ENCODE measurements around the gene CCDC7. TPM values are rescaled to one million over a fixed set of nuclear protein-coding genes. Genes with fewer than 3 reads are reported as not detected.

CCDC7 gene
- total RNA-seq, 2 experiments from 2014 or later = 9.8 to 12.3 TPM

DNA sequence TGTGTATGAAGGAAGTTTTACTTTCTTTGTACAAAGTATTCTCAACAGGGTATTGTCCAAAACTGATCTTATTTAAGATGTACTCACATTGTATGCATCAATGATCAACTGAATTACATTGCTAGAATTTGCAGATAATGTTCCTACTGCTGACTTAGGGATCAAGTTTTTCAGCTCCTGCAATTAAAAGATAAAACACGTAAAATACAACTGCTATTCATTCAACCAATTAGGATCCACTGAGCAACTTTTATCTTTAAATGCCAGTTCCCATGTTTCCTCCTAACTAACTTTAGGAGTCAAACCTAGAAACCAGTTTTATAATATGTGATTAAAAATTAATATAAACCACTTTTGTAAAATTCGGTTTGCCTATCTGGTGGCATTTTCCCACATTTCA, 476.2 kb downstream of the CCDC7 start:
- Histone ChIP-seq H3K4me1 (ENCODE audit: insufficient read depth, low read length, poor library complexity, severe bottlenecking) (no peaks in the 10 kb centered on the region), H3K9me2 (ENCODE audit: insufficient read depth, low read length) (no peaks in the 10 kb centered on the region), H4K20me1 (ENCODE audit: insufficient read depth, low read length) (no peaks in the 10 kb centered on the region), H3K9me3 (ENCODE audit: low read length) (peaks cover 4% of the 10 kb centered on the region; the same call in 1 of the 2 replicates), H3K36me3 (ENCODE audit: insufficient read depth, low read length) (peaks cover 95% of the 10 kb centered on the region), H2AFZ (ENCODE audit: low read length) (no peak overlapping the region), H3K4me2 (ENCODE audit: low read length) (no peak overlapping the region), H3K4me3 (ENCODE audit: low read depth, low read length, poor library complexity, severe bottlenecking) (no peak overlapping the region), H3K79me2 (ENCODE audit: insufficient read depth, low read depth, low read length) (peaks cover 14% of the 10 kb centered on the region; the same call in 1 of the 2 replicates), H3K27ac (ENCODE audit: low read depth, low read length, poor library complexity, severe bottlenecking) (no peak overlapping the region)
- intact Hi-C loops (cut with micrococcal nuclease; ENCODE audit: unreplicated experiment) = loop anchor here (10.0 kb wide), 1 partner anchor 467 kb away; no protein-coding TSS in a partner anchor
- no peak for TF ChIP-seq EZH2phosphoT487 (IDR thresholded peaks at IDR 0.05; ENCODE audit: borderline replicate concordance, low read depth, low read length)
- TF ChIP-seq, protein P1, sequence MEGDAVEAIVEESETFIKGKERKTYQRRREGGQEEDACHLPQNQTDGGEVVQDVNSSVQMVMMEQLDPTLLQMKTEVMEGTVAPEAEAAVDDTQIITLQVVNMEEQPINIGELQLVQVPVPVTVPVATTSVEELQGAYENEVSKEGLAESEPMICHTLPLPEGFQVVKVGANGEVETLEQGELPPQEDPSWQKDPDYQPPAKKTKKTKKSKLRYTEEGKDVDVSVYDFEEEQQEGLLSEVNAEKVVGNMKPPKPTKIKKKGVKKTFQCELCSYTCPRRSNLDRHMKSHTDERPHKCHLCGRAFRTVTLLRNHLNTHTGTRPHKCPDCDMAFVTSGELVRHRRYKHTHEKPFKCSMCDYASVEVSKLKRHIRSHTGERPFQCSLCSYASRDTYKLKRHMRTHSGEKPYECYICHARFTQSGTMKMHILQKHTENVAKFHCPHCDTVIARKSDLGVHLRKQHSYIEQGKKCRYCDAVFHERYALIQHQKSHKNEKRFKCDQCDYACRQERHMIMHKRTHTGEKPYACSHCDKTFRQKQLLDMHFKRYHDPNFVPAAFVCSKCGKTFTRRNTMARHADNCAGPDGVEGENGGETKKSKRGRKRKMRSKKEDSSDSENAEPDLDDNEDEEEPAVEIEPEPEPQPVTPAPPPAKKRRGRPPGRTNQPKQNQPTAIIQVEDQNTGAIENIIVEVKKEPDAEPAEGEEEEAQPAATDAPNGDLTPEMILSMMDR (conservative IDR thresholded peaks at IDR 0.05; ENCODE audit: low read length) = no peak
- no peak for DNase-seq (ENCODE audit: low spot score)
- POLR2A ChIA-PET = interaction anchor here (0.7 to 1.3 kb wide), 3 partner anchors 10 to 1342 kb away, joined by 3 to 4 read pairs (median 3); no protein-coding TSS in a partner anchor
- CTCF ChIA-PET (ENCODE audit: unreplicated experiment) = no interaction called here
- BruUV-seq (replicated peaks) = no TSS peak

DNA sequence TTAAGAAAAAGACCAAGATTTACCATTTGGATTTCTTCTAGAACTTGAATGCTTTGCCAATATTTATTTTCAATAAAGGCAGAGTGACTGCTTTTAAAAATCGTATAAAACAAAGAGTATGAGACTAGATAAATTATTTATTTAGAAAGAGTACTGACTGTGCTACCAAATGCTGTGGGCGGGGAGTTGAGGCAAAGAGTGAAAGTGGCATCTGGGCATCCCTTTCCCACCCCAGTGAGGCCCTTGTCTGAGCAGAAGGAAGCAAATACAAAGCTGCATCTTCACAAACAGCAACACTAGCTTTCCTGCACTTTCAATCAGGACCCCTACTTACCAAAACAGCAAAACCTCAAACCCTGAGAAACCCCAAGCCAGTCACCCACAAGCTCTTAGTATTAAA, 477.2 kb downstream of the CCDC7 start:
- DNase-seq (ENCODE audit: low spot score) = no peak
- Histone ChIP-seq H3K4me3 (ENCODE audit: low read depth, low read length, poor library complexity, severe bottlenecking) (no peak overlapping the region), H3K9me3 (ENCODE audit: low read length) (peaks cover 8% of the 10 kb centered on the region; the same call in 1 of the 2 replicates), H3K4me1 (ENCODE audit: insufficient read depth, low read length, poor library complexity, severe bottlenecking) (no peaks in the 10 kb centered on the region), H3K36me3 (ENCODE audit: insufficient read depth, low read length) (peaks cover 100% of the 10 kb centered on the region), H4K20me1 (ENCODE audit: insufficient read depth, low read length) (no peaks in the 10 kb centered on the region), H3K79me2 (ENCODE audit: insufficient read depth, low read depth, low read length) (peaks cover 14% of the 10 kb centered on the region; the same call in 1 of the 2 replicates), H2AFZ (ENCODE audit: low read length) (no peak overlapping the region), H3K4me2 (ENCODE audit: low read length) (no peak overlapping the region), H3K27ac (ENCODE audit: low read depth, low read length, poor library complexity, severe bottlenecking) (no peak overlapping the region), H3K9me2 (ENCODE audit: insufficient read depth, low read length) (no peaks in the 10 kb centered on the region)
- TF ChIP-seq, protein P1 (conservative IDR thresholded peaks at IDR 0.05; ENCODE audit: low read length) = no peak
- TF ChIP-seq EZH2phosphoT487 (IDR thresholded peaks at IDR 0.05; ENCODE audit: borderline replicate concordance, low read depth, low read length) = no peak
- BruUV-seq (replicated peaks) = no TSS peak
- intact Hi-C loops (cut with micrococcal nuclease; ENCODE audit: unreplicated experiment) = loop anchor here (10.0 kb wide), 1 partner anchor 468 kb away; no protein-coding TSS in a partner anchor
- POLR2A ChIA-PET = interaction anchor here (0.6 to 1.0 kb wide), 4 partner anchors 10 to 32 kb away, joined by 3 to 4 read pairs (median 3); no protein-coding TSS in a partner anchor
- CTCF ChIA-PET (ENCODE audit: unreplicated experiment) = no interaction called here

GRCh38 chr10:32923849-32924248, 477.9 kb downstream of the CCDC7 start:
- Histone ChIP-seq H3K27ac (ENCODE audit: low read depth, low read length, poor library complexity, severe bottlenecking) (no peak overlapping the region), H3K4me1 (ENCODE audit: insufficient read depth, low read length, poor library complexity, severe bottlenecking) (no peaks in the 10 kb centered on the region), H3K79me2 (ENCODE audit: insufficient read depth, low read depth, low read length) (peaks cover 18% of the 10 kb centered on the region), H4K20me1 (ENCODE audit: insufficient read depth, low read length) (no peaks in the 10 kb centered on the region), H3K4me2 (ENCODE audit: low read length) (no peak overlapping the region), H2AFZ (ENCODE audit: low read length) (no peak overlapping the region), H3K4me3 (ENCODE audit: low read depth, low read length, poor library complexity, severe bottlenecking) (no peak overlapping the region), H3K9me2 (ENCODE audit: insufficient read depth, low read length) (no peaks in the 10 kb centered on the region), H3K9me3 (ENCODE audit: low read length) (peaks cover 11% of the 10 kb centered on the region; the same call in 1 of the 2 replicates), H3K36me3 (ENCODE audit: insufficient read depth, low read length) (peaks cover 99% of the 10 kb centered on the region)
- ChIA-PET CTCF (ENCODE audit: unreplicated experiment) (no interaction called here), POLR2A (interaction anchor here (0.6 to 0.7 kb wide), 3 partner anchors 11 to 1593 kb away, joined by 3 to 6 read pairs (median 4); no protein-coding TSS in a partner anchor)
- TF ChIP-seq EZH2phosphoT487 (IDR thresholded peaks at IDR 0.05; ENCODE audit: borderline replicate concordance, low read depth, low read length) = no peak
- TF ChIP-seq, protein P1 (conservative IDR thresholded peaks at IDR 0.05; ENCODE audit: low read length) = no peak
- no TSS peak for BruUV-seq (replicated peaks)
- no peak for DNase-seq (ENCODE audit: low spot score)
- intact Hi-C loops (cut with micrococcal nuclease; ENCODE audit: unreplicated experiment) = loop anchor here (10.0 kb wide), 1 partner anchor 469 kb away; no protein-coding TSS in a partner anchor
